Measurements from ENCODE around the gene SLC26A9.
A peak's percentile ranks its signal among the peaks of the same experiment; 100 is the strongest.

SLC26A9 gene

GRCh38 chr1:205922314-205922713, 20.9 kb downstream of the SLC26A9 start:
- H3K27me3 ChIP-seq (ENCODE audit: control insufficient read depth in 5 of 5, insufficient read depth in 4 of 5, low read length in 5 of 5) = peaks cover 0 to 5% (median 0%) of the 10 kb centered on the region in 5 donors
- no peak overlapping the region for H3K27ac ChIP-seq (ENCODE audit: low read depth, low read length)
- H3K36me3 ChIP-seq (ENCODE audit: control insufficient read depth in 5 of 5, insufficient read depth in 5 of 5, low read length in 5 of 5) = no peaks in the 10 kb centered on the region
- no peaks in the 10 kb centered on the region for H3K9me3 ChIP-seq (ENCODE audit: control insufficient read depth in 5 of 5, low read length in 5 of 5)
- no peak overlapping the region for H3K9ac ChIP-seq (ENCODE audit: low read length in 5 of 5)
- H3K4me3 ChIP-seq (ENCODE audit: low read depth in 1 of 5, low read length in 5 of 5) = no peak overlapping the region
- H3K4me1 ChIP-seq (ENCODE audit: control insufficient read depth in 5 of 5, insufficient read depth in 5 of 5, low read length in 5 of 5) = peaks cover 4 to 24% (median 16%) of the 10 kb centered on the region in 5 donors

GRCh38 chr1:205921570-205921909, 21.7 kb downstream of the SLC26A9 start:
- peaks cover 0 to 5% (median 0%) of the 10 kb centered on the region in 5 donors for H3K27me3 ChIP-seq (ENCODE audit: control insufficient read depth in 5 of 5, insufficient read depth in 4 of 5, low read length in 5 of 5)
- H3K9me3 ChIP-seq (ENCODE audit: control insufficient read depth in 5 of 5, low read length in 5 of 5) = no peaks in the 10 kb centered on the region
- H3K4me3 ChIP-seq (ENCODE audit: low read depth in 1 of 5, low read length in 5 of 5) = no peak overlapping the region
- peaks cover 4 to 24% (median 16%) of the 10 kb centered on the region in 5 donors for H3K4me1 ChIP-seq (ENCODE audit: control insufficient read depth in 5 of 5, insufficient read depth in 5 of 5, low read length in 5 of 5)
- H3K27ac ChIP-seq (ENCODE audit: low read depth, low read length) = no peak overlapping the region
- no peaks in the 10 kb centered on the region for H3K36me3 ChIP-seq (ENCODE audit: control insufficient read depth in 5 of 5, insufficient read depth in 5 of 5, low read length in 5 of 5)
- no peak overlapping the region for H3K9ac ChIP-seq (ENCODE audit: low read length in 5 of 5)

GRCh38 chr1:205920861-205921569, 22.2 kb downstream of the SLC26A9 start:
- Histone ChIP-seq H3K4me3 (ENCODE audit: low read depth in 1 of 5, low read length in 5 of 5) (no peak overlapping the region), H3K4me1 (ENCODE audit: control insufficient read depth in 5 of 5, insufficient read depth in 5 of 5, low read length in 5 of 5) (peaks cover 4 to 24% (median 16%) of the 10 kb centered on the region in 5 donors), H3K27me3 (ENCODE audit: control insufficient read depth in 5 of 5, insufficient read depth in 4 of 5, low read length in 5 of 5) (peaks cover 0 to 5% (median 0%) of the 10 kb centered on the region in 5 donors), H3K9ac (ENCODE audit: low read length in 5 of 5) (no peak overlapping the region), H3K36me3 (ENCODE audit: control insufficient read depth in 5 of 5, insufficient read depth in 5 of 5, low read length in 5 of 5) (no peaks in the 10 kb centered on the region), H3K9me3 (ENCODE audit: control insufficient read depth in 5 of 5, low read length in 5 of 5) (no peaks in the 10 kb centered on the region), H3K27ac (ENCODE audit: low read depth, low read length) (no peak overlapping the region)

GRCh38 chr1:205920159-205920558, 23.1 kb downstream of the SLC26A9 start:
- Histone ChIP-seq H3K27ac (ENCODE audit: low read depth, low read length) (no peak overlapping the region), H3K4me1 (ENCODE audit: control insufficient read depth in 5 of 5, insufficient read depth in 5 of 5, low read length in 5 of 5) (peaks cover 4 to 28% (median 19%) of the 10 kb centered on the region in 5 donors)

GRCh38 chr1:205918955-205919746, 24.1 kb downstream of the SLC26A9 start:
- Histone ChIP-seq H3K9me3 (ENCODE audit: control insufficient read depth in 5 of 5, low read length in 5 of 5) (no peaks in the 10 kb centered on the region), H3K4me1 (ENCODE audit: control insufficient read depth in 5 of 5, insufficient read depth in 5 of 5, low read length in 5 of 5) (peaks cover 4 to 38% (median 29%) of the 10 kb centered on the region in 5 donors), H3K27ac (ENCODE audit: low read depth, low read length) (no peak overlapping the region), H3K9ac (ENCODE audit: low read length in 5 of 5) (no peak overlapping the region), H3K4me3 (ENCODE audit: low read depth in 1 of 5, low read length in 5 of 5) (no peak overlapping the region), H3K36me3 (ENCODE audit: control insufficient read depth in 5 of 5, insufficient read depth in 5 of 5, low read length in 5 of 5) (no peaks in the 10 kb centered on the region), H3K27me3 (ENCODE audit: control insufficient read depth in 5 of 5, insufficient read depth in 4 of 5, low read length in 5 of 5) (peaks cover 0 to 12% (median 0%) of the 10 kb centered on the region in 5 donors)

More at GRCh38 chr1:205920159-205920558, 23.1 kb downstream of the SLC26A9 start:
- H3K27me3 ChIP-seq (ENCODE audit: control insufficient read depth in 5 of 5, insufficient read depth in 4 of 5, low read length in 5 of 5) = peaks cover 0 to 8% (median 0%) of the 10 kb centered on the region in 5 donors
- H3K9ac ChIP-seq (ENCODE audit: low read length in 5 of 5) = no peak overlapping the region
- H3K4me3 ChIP-seq (ENCODE audit: low read depth in 1 of 5, low read length in 5 of 5) = peak overlapping the region in 1 of 5 donors; percentile 3
- H3K9me3 ChIP-seq (ENCODE audit: control insufficient read depth in 5 of 5, low read length in 5 of 5) = no peaks in the 10 kb centered on the region
- H3K36me3 ChIP-seq (ENCODE audit: control insufficient read depth in 5 of 5, insufficient read depth in 5 of 5, low read length in 5 of 5) = no peaks in the 10 kb centered on the region

GRCh38 chr1:205917466-205918238, 25.6 kb downstream of the SLC26A9 start:
- no peaks in the 10 kb centered on the region for H3K36me3 ChIP-seq (ENCODE audit: control insufficient read depth in 5 of 5, insufficient read depth in 5 of 5, low read length in 5 of 5)
- no peaks in the 10 kb centered on the region for H3K9me3 ChIP-seq (ENCODE audit: control insufficient read depth in 5 of 5, low read length in 5 of 5)
- no peak overlapping the region for H3K4me3 ChIP-seq (ENCODE audit: low read depth in 1 of 5, low read length in 5 of 5)
- H3K9ac ChIP-seq (ENCODE audit: low read length in 5 of 5) = no peak overlapping the region
- H3K27ac ChIP-seq (ENCODE audit: low read depth, low read length) = no peak overlapping the region
- peaks cover 4 to 52% (median 36%) of the 10 kb centered on the region in 5 donors for H3K4me1 ChIP-seq (ENCODE audit: control insufficient read depth in 5 of 5, insufficient read depth in 5 of 5, low read length in 5 of 5)
- peaks cover 0 to 12% (median 0%) of the 10 kb centered on the region in 5 donors for H3K27me3 ChIP-seq (ENCODE audit: control insufficient read depth in 5 of 5, insufficient read depth in 4 of 5, low read length in 5 of 5)

GRCh38 chr1:205916541-205916940, 26.7 kb downstream of the SLC26A9 start:
- no peak overlapping the region for H3K4me3 ChIP-seq (ENCODE audit: low read depth in 1 of 5, low read length in 5 of 5)
- no peaks in the 10 kb centered on the region for H3K9me3 ChIP-seq (ENCODE audit: control insufficient read depth in 5 of 5, low read length in 5 of 5)
- no peak overlapping the region for H3K9ac ChIP-seq (ENCODE audit: low read length in 5 of 5)
- H3K27ac ChIP-seq (ENCODE audit: low read depth, low read length) = no peak overlapping the region
- H3K4me1 ChIP-seq (ENCODE audit: control insufficient read depth in 5 of 5, insufficient read depth in 5 of 5, low read length in 5 of 5) = peaks cover 4 to 52% (median 36%) of the 10 kb centered on the region in 5 donors
- no peaks in the 10 kb centered on the region for H3K36me3 ChIP-seq (ENCODE audit: control insufficient read depth in 5 of 5, insufficient read depth in 5 of 5, low read length in 5 of 5)
- H3K27me3 ChIP-seq (ENCODE audit: control insufficient read depth in 5 of 5, insufficient read depth in 4 of 5, low read length in 5 of 5) = peaks cover 0 to 12% (median 0%) of the 10 kb centered on the region in 5 donors

- H3K4me3 ChIP-seq (ENCODE audit: low read depth in 1 of 5, low read length in 5 of 5) = no peak overlapping the region
- no peak overlapping the region for H3K27ac ChIP-seq (ENCODE audit: low read depth, low read length)
- H3K27me3 ChIP-seq (ENCODE audit: control insufficient read depth in 5 of 5, insufficient read depth in 4 of 5, low read length in 5 of 5) = peaks cover 0 to 12% (median 0%) of the 10 kb centered on the region in 5 donors
- H3K9me3 ChIP-seq (ENCODE audit: control insufficient read depth in 5 of 5, low read length in 5 of 5) = no peaks in the 10 kb centered on the region
- H3K4me1 ChIP-seq (ENCODE audit: control insufficient read depth in 5 of 5, insufficient read depth in 5 of 5, low read length in 5 of 5) = peaks cover 4 to 42% (median 36%) of the 10 kb centered on the region in 5 donors
- no peaks in the 10 kb centered on the region for H3K36me3 ChIP-seq (ENCODE audit: control insufficient read depth in 5 of 5, insufficient read depth in 5 of 5, low read length in 5 of 5)
- H3K9ac ChIP-seq (ENCODE audit: low read length in 5 of 5) = no peak overlapping the region
Measured at GRCh38 chr1:205915354-205915990, 27.8 kb downstream of the SLC26A9 start.

- Histone ChIP-seq H3K27me3 (ENCODE audit: control insufficient read depth in 5 of 5, insufficient read depth in 4 of 5, low read length in 5 of 5) (peaks cover 0 to 11% (median 0%) of the 10 kb centered on the region in 5 donors), H3K36me3 (ENCODE audit: control insufficient read depth in 5 of 5, insufficient read depth in 5 of 5, low read length in 5 of 5) (no peaks in the 10 kb centered on the region), H3K9ac (ENCODE audit: low read length in 5 of 5) (peak overlapping the region in 1 of 5 donors; percentile 1), H3K9me3 (ENCODE audit: control insufficient read depth in 5 of 5, low read length in 5 of 5) (no peaks in the 10 kb centered on the region), H3K4me1 (ENCODE audit: control insufficient read depth in 5 of 5, insufficient read depth in 5 of 5, low read length in 5 of 5) (peaks cover 0 to 35% (median 31%) of the 10 kb centered on the region in 5 donors), H3K4me3 (ENCODE audit: low read depth in 1 of 5, low read length in 5 of 5) (no peak overlapping the region), H3K27ac (ENCODE audit: low read depth, low read length) (no peak overlapping the region)
Measured at GRCh38 chr1:205914730-205915129, 28.5 kb downstream of the SLC26A9 start.

All from subcutaneous abdominal adipose tissue (tissue), 5 donors.